Caki2 (cell line): ENCODE results near the gene AHSG. TPM values are rescaled to one million over a fixed set of nuclear protein-coding genes. Genes with fewer than 3 reads are reported as not detected.
A peak's percentile ranks its signal among the peaks of the same experiment; 100 is the strongest.

ENCODE experiments used
- DNase-seq: peaks from one replicate; pipeline ENCODE4 v3.0.0-alpha.2; 2015; ENCODE audit warnings: low read depth
- in situ Hi-C: cut with HindIII; loops from 2 replicates; pipeline ENCODE4 v1.10.0; 2016; ENCODE audit warnings: low sequenced_read_pairs, low pct_unique_long_range_greater_than_20kb, mixed read lengths
- total RNA-seq: library from RNA; depleted of rRNA; stranded (reverse); fragments of >200 nt; shearing (Covaris generic); gene quantifications from 2 replicates; pipeline ENCODE4 v1.2.3, GENCODE V29; 2014; ENCODE audit warnings: low replicate concordance; rRNA removed

AHSG gene
- total RNA-seq, 1 experiment from 2014 or later, result not detected

GRCh38 chr3:186663361-186664118 lies 50.7 kb downstream of the AHSG start:
- in situ Hi-C loops, result no loop called here
- no peak for DNase-seq

GRCh38 chr3:186664119-186664495 lies 51.2 kb downstream of the AHSG start:
- no peak for DNase-seq
- in situ Hi-C loops, result no loop called here

GRCh38 chr3:186664506-186664905 lies 51.6 kb downstream of the AHSG start:
- in situ Hi-C loops, result no loop called here
- DNase-seq, result no peak

GRCh38 chr3:186665625-186666188 lies 52.8 kb downstream of the AHSG start, which contains the start of gene HRG:
TSS of gene HRG (plus strand) at chr3:186666014. CDS start at chr3:186666032, 18 bp downstream.
- no peak for DNase-seq

GRCh38 chr3:186668426-186668825 lies 55.6 kb downstream of the AHSG start:
- DNase-seq, result no peak
- in situ Hi-C loops, result no loop called here

More at GRCh38 chr3:186665625-186666188, 52.8 kb downstream of the AHSG start, which contains the start of gene HRG:
- in situ Hi-C loops, result no loop called here

GRCh38 chr3:186669378-186670084 lies 56.7 kb downstream of the AHSG start:
- in situ Hi-C loops, result no loop called here
- DNase-seq, result peak; percentile 17

GRCh38 chr3:186670155-186670554 lies 57.3 kb downstream of the AHSG start:
- DNase-seq, result no peak
- in situ Hi-C loops, result no loop called here

Other genes starting within 250 kb of the AHSG start
- gene CRYGS, start 68.7 kb upstream of the AHSG start, total RNA-seq, result 3.1 TPM in 1 of 2 replicates, not detected in the other
- gene TBCCD1, start 45.7 kb upstream of the AHSG start, total RNA-seq, result 13.4 and 18.3 TPM in 2 replicates
- gene DNAJB11, start 42.3 kb upstream of the AHSG start, total RNA-seq, result 30.0 and 34.0 TPM in 2 replicates
- not detected in 2 replicates for gene FETUB, start 27.3 kb downstream of the AHSG start, total RNA-seq
- gene HRG, start 53.0 kb downstream of the AHSG start, total RNA-seq, result not detected in 2 replicates
- not detected in 2 replicates for gene KNG1, start 104.3 kb downstream of the AHSG start, total RNA-seq
- gene EIF4A2, start 170.5 kb downstream of the AHSG start, total RNA-seq, result 96.9 and 135 TPM in 2 replicates
- 74.0 and 165 TPM in 2 replicates for gene RFC4, start 193.4 kb downstream of the AHSG start, total RNA-seq
- gene ADIPOQ, start 229.7 kb downstream of the AHSG start, total RNA-seq, result not detected in 2 replicates